GM12878 (cell line): ENCODE data around the gene PAX5. TPM values are rescaled to one million over a fixed set of nuclear protein-coding genes. Genes with fewer than 3 reads are reported as not detected.

Experiments used
- ATAC-seq: fragments of 200-7000 bp; cut with Tn5 transposase; 3 replicates; pipeline ENCODE4 v1.9.1; 2020; ENCODE audit warnings: mild to moderate bottlenecking, moderate library complexity
- BruUV-seq: library from RNA; stranded (reverse); fragments of 400-500 nt; replicated peaks from 2 replicates; lab custom pipeline; 2021; lab: Mats Ljungman, UMichigan
- CTCF ChIA-PET: fragments of 300-600 bp; sonication (Branson Sonifier 250); formaldehyde crosslinking; extraction: SDS; loops from one replicate; lab custom pipeline; 2021; ENCODE audit warnings: inconsistent platforms; lab: Yijun Ruan, JAX
- POLR2A ChIA-PET: fragments of 350-600 bp; formaldehyde crosslinking; extraction: SDS; loops from one replicate; lab custom pipeline; 2021; ENCODE audit warnings: inconsistent platforms; lab: Charles Lee
- RAD21 ChIA-PET: fragments of 300-600 bp; sonication (Branson Sonifier 250); formaldehyde crosslinking; loops from one replicate; lab custom pipeline; 2023; ENCODE audit warnings: antibody characterized with exemption; ENCODE audit not compliant: unreplicated experiment; lab: Charles Lee
- SMC1A ChIA-PET: fragments of 300-600 bp; sonication (Branson Sonifier 250); formaldehyde crosslinking; loops from one replicate; lab custom pipeline; 2023; ENCODE audit not compliant: unreplicated experiment, uncharacterized antibody; lab: Charles Lee
- DNase-seq: peaks from one replicate; pipeline ENCODE4 v3.0.0-alpha.2; 2011; ENCODE audit warnings: low read depth, low spot score
- FAIRE-seq: peaks from 3 replicates; lab custom pipeline; 2011; peaks lifted over from hg19 to GRCh38; lab: Jason Lieb, UNC
- H2AFZ ChIP-seq: 2 replicates; pipeline ENCODE4 v1.6.0; 2011; ENCODE audit warnings: low read depth, low read length, control low read depth; ENCODE audit not compliant: control insufficient read depth
- H3K27ac ChIP-seq: 2 replicates; pipeline ENCODE4 v1.5.1; 2011; ENCODE audit warnings: control low read depth; ENCODE audit not compliant: control insufficient read depth, insufficient read depth
- H3K27me3 ChIP-seq, 2 experiments: replicated peaks in 1 of 2; 2 replicates each; pipeline versions ENCODE4 v1.6.0 to v1.6.1; 2011; ENCODE audit warnings: low read length in 1 of 2; ENCODE audit not compliant: control insufficient read depth in 2 of 2, insufficient read depth in 2 of 2
- H3K36me3 ChIP-seq, 2 experiments: 2 replicates each; pipeline ENCODE4 v1.5.1; 2011; ENCODE audit warnings: low read length in 1 of 2; ENCODE audit not compliant: control insufficient read depth in 2 of 2, insufficient read depth in 2 of 2
- H3K4me1 ChIP-seq: 2 replicates; pipeline ENCODE4 v1.6.1; 2011; ENCODE audit warnings: mild to moderate bottlenecking, low read length, moderate library complexity, mixed read lengths; ENCODE audit not compliant: control insufficient read depth, insufficient read depth
- H3K4me2 ChIP-seq: 2 replicates; pipeline ENCODE4 v1.6.0; 2011; ENCODE audit warnings: control low read depth; ENCODE audit not compliant: control insufficient read depth, insufficient read depth
- H3K4me3 ChIP-seq: fragments of 200-600 bp; sonication (generic); 2 replicates; pipeline ENCODE4 v1.5.1; 2016
- H3K79me2 ChIP-seq: 2 replicates; pipeline ENCODE4 v1.6.0; 2011; ENCODE audit warnings: low read length; ENCODE audit not compliant: control insufficient read depth, insufficient read depth
- H3K9ac ChIP-seq: 2 replicates; pipeline ENCODE4 v1.8.0; 2011; ENCODE audit warnings: low read length, control low read depth, mixed read lengths; ENCODE audit not compliant: control insufficient read depth, insufficient read depth
- H3K9me3 ChIP-seq: replicated peaks from 3 replicates; pipeline ENCODE4 v1.5.1; 2011; ENCODE audit warnings: mild to moderate bottlenecking, low read length; ENCODE audit not compliant: control insufficient read depth, insufficient read depth
- H4K20me1 ChIP-seq: 2 replicates; pipeline ENCODE4 v1.6.0; 2011; ENCODE audit not compliant: control insufficient read depth, insufficient read depth
- CBFB ChIP-seq: IDR thresholded peaks from 2 replicates; pipeline ENCODE4 v1.6.1; 2016; ENCODE audit warnings: antibody characterized with exemption, low read depth
- CHD2 ChIP-seq: IDR thresholded peaks from 2 replicates; pipeline ENCODE4 v1.6.1; 2011; ENCODE audit warnings: low read depth, low read length, improper control_type of control experiment, borderline replicate concordance
- ETV6 ChIP-seq, 2 experiments: fragments of 450-650 bp in 1 of 2; IDR thresholded peaks in 1 of 2; conservative IDR thresholded peaks in 1 of 2; 2 replicates each; pipeline ENCODE4 v1.6.1; 2014; ENCODE audit warnings: antibody characterized with exemption in 1 of 2, borderline replicate concordance in 1 of 2, low read depth in 1 of 2, mild to moderate bottlenecking in 1 of 2, moderate library complexity in 1 of 2
- GABPA ChIP-seq: IDR thresholded peaks from 2 replicates; pipeline ENCODE4 v1.6.1; 2014; ENCODE audit warnings: antibody characterized with exemption, low read depth, mild to moderate bottlenecking, inconsistent platforms
- STAT1 ChIP-seq: fragments of 450-650 bp; conservative IDR thresholded peaks from 2 replicates; pipeline ENCODE4 v1.6.1; 2014; ENCODE audit warnings: antibody characterized with exemption, mild to moderate bottlenecking
- ZBTB40 ChIP-seq: fragments of 450-650 bp; IDR thresholded peaks from 2 replicates; pipeline ENCODE4 v1.6.1; 2016; ENCODE audit warnings: mild to moderate bottlenecking, moderate library complexity, borderline replicate concordance
- WGBS: methylation state at CpG from one replicate; pipeline ENCODE4 v1.1.6; 2016; ENCODE audit warnings: low lambda C conversion rate; ENCODE audit not compliant: insufficient replicate concordance, insufficient coverage; ENCODE audit errors: missing lambda C conversion rate; 5-methylcytosine and 5-hydroxymethylcytosine counted together
- in situ Hi-C: fragments of 300-500 bp; cut with MboI; formaldehyde crosslinking; loops from 9 replicates; pipeline ENCODE4 v1.14.3; 2018; ENCODE audit warnings: mixed read lengths
- intact Hi-C: fragments of 100-400 bp; cut with micrococcal nuclease; formaldehyde crosslinking; loops from one replicate; pipeline ENCODE4 v1.14.2; 2022; ENCODE audit not compliant: unreplicated experiment
- polyA plus RNA-seq, 11 experiments: library from polyadenylated mRNA; depleted of rRNA in 4 of 11; unstranded in 6 of 11; stranded (reverse) in 5 of 11; fragments of >200 nt; fragmentation: Nextera tagmentation in 4 of 11; fragmentation: Illumina TruSeq in 1 of 11; extraction: Ambion mirVana in 4 of 11; extraction: Trizol in 1 of 11; gene quantifications; 1 replicate in 1 of 11; 2 replicates in 10 of 11; pipeline versions ENCODE4 v1.2.1 to v1.2.3, GENCODE V29; 2011 to 2016; ENCODE audit warnings: inconsistent platforms in 2 of 11, missing spikeins in 2 of 11, low read depth in 1 of 11
- total RNA-seq, 4 experiments: library from RNA; depleted of rRNA in 3 of 4; stranded (reverse); fragments of >200 nt in 3 of 4; fragmentation: Illumina TruSeq in 1 of 4; extraction: Trizol in 1 of 4; gene quantifications; 2 replicates each; pipeline versions ENCODE4 v1.2.1 to v1.2.3, GENCODE V29; 2013 to 2021
- TF ChIP-seq, protein P1 (sequence below): IDR thresholded peaks from 2 replicates; pipeline ENCODE4 v1.6.1; 2012; ENCODE audit warnings: low read depth, low read length, improper control_type of control experiment
- TF ChIP-seq, protein P2 (sequence below): IDR thresholded peaks from 2 replicates; pipeline ENCODE4 v1.6.1; 2011; ENCODE audit warnings: mild to moderate bottlenecking, low read depth, low read length, moderate library complexity; ENCODE audit not compliant: insufficient replicate concordance
- TF ChIP-seq, protein P3 (sequence below): fragments of 450-650 bp; IDR thresholded peaks from 2 replicates; pipeline ENCODE4 v1.6.1; 2017; ENCODE audit warnings: antibody characterized with exemption, mild to moderate bottlenecking, moderate library complexity

PAX5 gene
- total and polyA plus RNA-seq, 10 of the 15 experiments (the other 5 are each of a cell fraction or from before 2014, with no cell fraction given), result 2.2 to 123 (median 31.9) TPM

- Histone ChIP-seq H3K9ac (no peak overlapping the region), H3K27ac (no peak overlapping the region), H3K4me3 (no peak overlapping the region), H3K9me3 (no peaks in the 10 kb centered on the region), H2AFZ (no peak overlapping the region), H4K20me1 (0 out of 2 replicates have a peak, but pooled peaks cover 4% of the 10 kb centered on the region), H3K36me3 (peaks cover 39 to 43% of the 10 kb centered on the region in 2 experiments), H3K79me2 (peaks cover 4% of the 10 kb centered on the region), H3K27me3 (no peaks in the 10 kb centered on the region), H3K4me2 (no peak overlapping the region), H3K4me1 (peaks cover 12% of the 10 kb centered on the region)
- ChIA-PET CTCF (interaction anchor here (4.8 kb wide), 1 partner anchor 20 kb away, joined by 22 read pairs; no protein-coding TSS in a partner anchor), SMC1A (interaction anchor here (1.5 to 1.7 kb wide), 2 partner anchors 26 to 1508 kb away, joined by 3 read pairs; no protein-coding TSS in a partner anchor), POLR2A (no interaction called here), RAD21 (no interaction called here)
- no TSS peak for BruUV-seq
- DNase-seq (no peak), ATAC-seq (no peak), FAIRE-seq (no peak)
- intact Hi-C loops, result no loop called here
- TF ChIP-seq, protein P1, sequence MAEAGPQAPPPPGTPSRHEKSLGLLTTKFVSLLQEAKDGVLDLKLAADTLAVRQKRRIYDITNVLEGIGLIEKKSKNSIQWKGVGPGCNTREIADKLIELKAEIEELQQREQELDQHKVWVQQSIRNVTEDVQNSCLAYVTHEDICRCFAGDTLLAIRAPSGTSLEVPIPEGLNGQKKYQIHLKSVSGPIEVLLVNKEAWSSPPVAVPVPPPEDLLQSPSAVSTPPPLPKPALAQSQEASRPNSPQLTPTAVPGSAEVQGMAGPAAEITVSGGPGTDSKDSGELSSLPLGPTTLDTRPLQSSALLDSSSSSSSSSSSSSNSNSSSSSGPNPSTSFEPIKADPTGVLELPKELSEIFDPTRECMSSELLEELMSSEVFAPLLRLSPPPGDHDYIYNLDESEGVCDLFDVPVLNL, result no peak
- TF ChIP-seq GABPA, result no peak
- TF ChIP-seq CBFB, result no peak
- no peak for TF ChIP-seq ZBTB40
- TF ChIP-seq, protein P2, sequence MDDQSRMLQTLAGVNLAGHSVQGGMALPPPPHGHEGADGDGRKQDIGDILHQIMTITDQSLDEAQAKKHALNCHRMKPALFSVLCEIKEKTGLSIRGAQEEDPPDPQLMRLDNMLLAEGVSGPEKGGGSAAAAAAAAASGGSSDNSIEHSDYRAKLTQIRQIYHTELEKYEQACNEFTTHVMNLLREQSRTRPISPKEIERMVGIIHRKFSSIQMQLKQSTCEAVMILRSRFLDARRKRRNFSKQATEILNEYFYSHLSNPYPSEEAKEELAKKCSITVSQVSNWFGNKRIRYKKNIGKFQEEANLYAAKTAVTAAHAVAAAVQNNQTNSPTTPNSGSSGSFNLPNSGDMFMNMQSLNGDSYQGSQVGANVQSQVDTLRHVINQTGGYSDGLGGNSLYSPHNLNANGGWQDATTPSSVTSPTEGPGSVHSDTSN, result no peak
- no peak for TF ChIP-seq ETV6 (conservative IDR thresholded peaks at IDR 0.05 in 1 of 2, IDR thresholded peaks at IDR 0.05 in 1 of 2; ENCODE audit: borderline replicate concordance in 1 of 2, low read depth in 1 of 2)
- TF ChIP-seq STAT1, result no peak
- TF ChIP-seq, protein P3, sequence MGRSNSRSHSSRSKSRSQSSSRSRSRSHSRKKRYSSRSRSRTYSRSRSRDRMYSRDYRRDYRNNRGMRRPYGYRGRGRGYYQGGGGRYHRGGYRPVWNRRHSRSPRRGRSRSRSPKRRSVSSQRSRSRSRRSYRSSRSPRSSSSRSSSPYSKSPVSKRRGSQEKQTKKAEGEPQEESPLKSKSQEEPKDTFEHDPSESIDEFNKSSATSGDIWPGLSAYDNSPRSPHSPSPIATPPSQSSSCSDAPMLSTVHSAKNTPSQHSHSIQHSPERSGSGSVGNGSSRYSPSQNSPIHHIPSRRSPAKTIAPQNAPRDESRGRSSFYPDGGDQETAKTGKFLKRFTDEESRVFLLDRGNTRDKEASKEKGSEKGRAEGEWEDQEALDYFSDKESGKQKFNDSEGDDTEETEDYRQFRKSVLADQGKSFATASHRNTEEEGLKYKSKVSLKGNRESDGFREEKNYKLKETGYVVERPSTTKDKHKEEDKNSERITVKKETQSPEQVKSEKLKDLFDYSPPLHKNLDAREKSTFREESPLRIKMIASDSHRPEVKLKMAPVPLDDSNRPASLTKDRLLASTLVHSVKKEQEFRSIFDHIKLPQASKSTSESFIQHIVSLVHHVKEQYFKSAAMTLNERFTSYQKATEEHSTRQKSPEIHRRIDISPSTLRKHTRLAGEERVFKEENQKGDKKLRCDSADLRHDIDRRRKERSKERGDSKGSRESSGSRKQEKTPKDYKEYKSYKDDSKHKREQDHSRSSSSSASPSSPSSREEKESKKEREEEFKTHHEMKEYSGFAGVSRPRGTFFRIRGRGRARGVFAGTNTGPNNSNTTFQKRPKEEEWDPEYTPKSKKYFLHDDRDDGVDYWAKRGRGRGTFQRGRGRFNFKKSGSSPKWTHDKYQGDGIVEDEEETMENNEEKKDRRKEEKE, result no peak
- TF ChIP-seq CHD2, result no peak
- in situ Hi-C loops, result no loop called here
- WGBS, result 0% methylated on average over 1 of the region's 1 CpG
Measured at GRCh38 chr9:36853233-36853632, 180.8 kb downstream of the PAX5 start.
